Measurements from ENCODE around the gene COTL1. TPM values are rescaled to one million over a fixed set of nuclear protein-coding genes. Genes with fewer than 3 reads are reported as not detected.

The COTL1 gene
- total RNA-seq, 1 donor, result 528 TPM

- Histone ChIP-seq H3K4me1 (ENCODE audit: insufficient read depth, low read length) (peaks cover 37% of the 10 kb centered on the region), H3K4me3 (ENCODE audit: low read length) (no peak overlapping the region), H3K27me3 (ENCODE audit: insufficient read depth, low read length) (no peaks in the 10 kb centered on the region), H3K9me3 (ENCODE audit: low read depth, low read length) (no peaks in the 10 kb centered on the region)
These were observed 34.8 kb downstream of the COTL1 start for GRCh38 chr16:84582958-84583516.

GRCh38 chr16:84581158-84581557, 36.7 kb downstream of the COTL1 start:
- Histone ChIP-seq H3K27me3 (ENCODE audit: insufficient read depth, low read length) (no peaks in the 10 kb centered on the region), H3K4me1 (ENCODE audit: insufficient read depth, low read length) (peaks cover 42% of the 10 kb centered on the region), H3K9me3 (ENCODE audit: low read depth, low read length) (no peaks in the 10 kb centered on the region)

GRCh38 chr16:84579936-84580335, 37.9 kb downstream of the COTL1 start:
- H3K27me3 ChIP-seq (ENCODE audit: insufficient read depth, low read length), result no peaks in the 10 kb centered on the region
- peaks cover 37% of the 10 kb centered on the region for H3K4me1 ChIP-seq (ENCODE audit: insufficient read depth, low read length)
- H3K9me3 ChIP-seq (ENCODE audit: low read depth, low read length), result no peaks in the 10 kb centered on the region
- no peak overlapping the region for H3K4me3 ChIP-seq (ENCODE audit: low read length)

More at GRCh38 chr16:84581158-84581557, 36.7 kb downstream of the COTL1 start:
- H3K4me3 ChIP-seq (ENCODE audit: low read length), result no peak overlapping the region

- peaks cover 31% of the 10 kb centered on the region for H3K4me1 ChIP-seq (ENCODE audit: insufficient read depth, low read length)
- H3K27me3 ChIP-seq (ENCODE audit: insufficient read depth, low read length), result no peaks in the 10 kb centered on the region
- H3K4me3 ChIP-seq (ENCODE audit: low read length), result no peak overlapping the region
- no peaks in the 10 kb centered on the region for H3K9me3 ChIP-seq (ENCODE audit: low read depth, low read length)
These were observed 39.2 kb downstream of the COTL1 start for GRCh38 chr16:84578538-84579126.

GRCh38 chr16:84577034-84577803, 40.7 kb downstream of the COTL1 start:
- no peaks in the 10 kb centered on the region for H3K9me3 ChIP-seq (ENCODE audit: low read depth, low read length)
- H3K4me3 ChIP-seq (ENCODE audit: low read length), result no peak overlapping the region
- no peaks in the 10 kb centered on the region for H3K27me3 ChIP-seq (ENCODE audit: insufficient read depth, low read length)
- peaks cover 32% of the 10 kb centered on the region for H3K4me1 ChIP-seq (ENCODE audit: insufficient read depth, low read length)

GRCh38 chr16:84575914-84576313, 42.0 kb downstream of the COTL1 start:
- Histone ChIP-seq H3K4me1 (ENCODE audit: insufficient read depth, low read length) (peaks cover 44% of the 10 kb centered on the region), H3K4me3 (ENCODE audit: low read length) (no peak overlapping the region), H3K9me3 (ENCODE audit: low read depth, low read length) (no peaks in the 10 kb centered on the region), H3K27me3 (ENCODE audit: insufficient read depth, low read length) (no peaks in the 10 kb centered on the region)

GRCh38 chr16:84574191-84574590, 43.7 kb downstream of the COTL1 start:
- no peaks in the 10 kb centered on the region for H3K27me3 ChIP-seq (ENCODE audit: insufficient read depth, low read length)
- peaks cover 51% of the 10 kb centered on the region for H3K4me1 ChIP-seq (ENCODE audit: insufficient read depth, low read length)
- no peak overlapping the region for H3K4me3 ChIP-seq (ENCODE audit: low read length)
- no peaks in the 10 kb centered on the region for H3K9me3 ChIP-seq (ENCODE audit: low read depth, low read length)

GRCh38 chr16:84572096-84572495, 45.8 kb downstream of the COTL1 start:
- Histone ChIP-seq H3K4me3 (ENCODE audit: low read length) (no peak overlapping the region), H3K9me3 (ENCODE audit: low read depth, low read length) (no peaks in the 10 kb centered on the region), H3K27me3 (ENCODE audit: insufficient read depth, low read length) (no peaks in the 10 kb centered on the region), H3K4me1 (ENCODE audit: insufficient read depth, low read length) (peaks cover 60% of the 10 kb centered on the region)

- Histone ChIP-seq H3K27me3 (ENCODE audit: insufficient read depth, low read length) (no peaks in the 10 kb centered on the region), H3K4me1 (ENCODE audit: insufficient read depth, low read length) (peaks cover 54% of the 10 kb centered on the region), H3K4me3 (ENCODE audit: low read length) (no peak overlapping the region), H3K9me3 (ENCODE audit: low read depth, low read length) (no peaks in the 10 kb centered on the region)
These were observed 46.4 kb downstream of the COTL1 start for GRCh38 chr16:84571506-84571905.

- Histone ChIP-seq H3K9me3 (ENCODE audit: low read depth, low read length) (no peaks in the 10 kb centered on the region), H3K27me3 (ENCODE audit: insufficient read depth, low read length) (no peaks in the 10 kb centered on the region), H3K4me1 (ENCODE audit: insufficient read depth, low read length) (peaks cover 47% of the 10 kb centered on the region), H3K4me3 (ENCODE audit: low read length) (no peak overlapping the region)
These were observed 47.0 kb downstream of the COTL1 start for GRCh38 chr16:84570739-84571403.

GRCh38 chr16:84569382-84569987, 48.4 kb downstream of the COTL1 start:
- H3K4me3 ChIP-seq (ENCODE audit: low read length), result no peak overlapping the region
- peaks cover 45% of the 10 kb centered on the region for H3K4me1 ChIP-seq (ENCODE audit: insufficient read depth, low read length)
- H3K27me3 ChIP-seq (ENCODE audit: insufficient read depth, low read length), result no peaks in the 10 kb centered on the region
- H3K9me3 ChIP-seq (ENCODE audit: low read depth, low read length), result no peaks in the 10 kb centered on the region

- Histone ChIP-seq H3K27me3 (ENCODE audit: insufficient read depth, low read length) (no peaks in the 10 kb centered on the region), H3K4me3 (ENCODE audit: low read length) (no peak overlapping the region), H3K4me1 (ENCODE audit: insufficient read depth, low read length) (peaks cover 60% of the 10 kb centered on the region)
These were observed 49.8 kb downstream of the COTL1 start for GRCh38 chr16:84568066-84568465.

GRCh38 chr16:84567286-84567962, 50.5 kb downstream of the COTL1 start:
- Histone ChIP-seq H3K4me3 (ENCODE audit: low read length) (no peak overlapping the region), H3K9me3 (ENCODE audit: low read depth, low read length) (no peaks in the 10 kb centered on the region), H3K27me3 (ENCODE audit: insufficient read depth, low read length) (no peaks in the 10 kb centered on the region), H3K4me1 (ENCODE audit: insufficient read depth, low read length) (peaks cover 66% of the 10 kb centered on the region)

More at GRCh38 chr16:84568066-84568465, 49.8 kb downstream of the COTL1 start:
- H3K9me3 ChIP-seq (ENCODE audit: low read depth, low read length), result no peaks in the 10 kb centered on the region

GRCh38 chr16:84566545-84567257, 51.2 kb downstream of the COTL1 start:
- Histone ChIP-seq H3K4me1 (ENCODE audit: insufficient read depth, low read length) (peaks cover 68% of the 10 kb centered on the region), H3K27me3 (ENCODE audit: insufficient read depth, low read length) (no peaks in the 10 kb centered on the region), H3K4me3 (ENCODE audit: low read length) (no peak overlapping the region), H3K9me3 (ENCODE audit: low read depth, low read length) (no peaks in the 10 kb centered on the region)
